Liver (tissue), 9 donors: ENCODE results near the gene EXOSC10. TPM values are rescaled to one million over a fixed set of nuclear protein-coding genes. Genes with fewer than 3 reads are reported as not detected.

ENCODE experiments used
- DNase-seq: peaks from one replicate; pipeline ENCODE4 v3.0.0-alpha.2; 2017; ENCODE audit warnings: low spot score
- H3K27ac ChIP-seq, 2 donors: one replicate each; pipeline ENCODE4 v1.7.0; 2013; ENCODE audit warnings: inconsistent platforms in 2 of 2, low read length in 2 of 2, control low read depth in 1 of 2, low read depth in 1 of 2, mild to moderate bottlenecking in 1 of 2
- H3K27me3 ChIP-seq, 4 donors: one replicate each; pipeline versions ENCODE4 v1.6.1 to v1.7.0; 2013; ENCODE audit warnings: low read length in 3 of 4, inconsistent platforms in 1 of 4, mild to moderate bottlenecking in 1 of 4, moderate library complexity in 1 of 4; ENCODE audit not compliant: control insufficient read depth in 4 of 4, insufficient read depth in 4 of 4
- H3K36me3 ChIP-seq, 4 donors: one replicate each; pipeline versions ENCODE4 v1.6.1 to v1.7.0; 2013; ENCODE audit warnings: low read length in 3 of 4, mild to moderate bottlenecking in 3 of 4, low read depth in 1 of 4, moderate library complexity in 1 of 4; ENCODE audit not compliant: control insufficient read depth in 4 of 4, insufficient read depth in 3 of 4
- H3K4me1 ChIP-seq, 4 donors: one replicate each; pipeline versions ENCODE4 v1.6.1 to v1.7.0; 2013; ENCODE audit warnings: low read length in 3 of 4, mild to moderate bottlenecking in 3 of 4, moderate library complexity in 1 of 4; ENCODE audit not compliant: control insufficient read depth in 4 of 4, insufficient read depth in 4 of 4
- H3K4me3 ChIP-seq, 3 donors: one replicate each; pipeline versions ENCODE4 v1.6.1 to v1.7.0; 2013; ENCODE audit warnings: low read length in 3 of 3, control low read depth in 1 of 3, low read depth in 1 of 3, mild to moderate bottlenecking in 1 of 3
- H3K9ac ChIP-seq, 2 donors: one replicate each; pipeline ENCODE4 v1.7.0; 2013; ENCODE audit warnings: low read length in 2 of 2, mild to moderate bottlenecking in 2 of 2, moderate library complexity in 2 of 2, control low read depth in 1 of 2, low read depth in 1 of 2
- H3K9me3 ChIP-seq, 4 donors: one replicate each; pipeline versions ENCODE4 v1.6.1 to v1.7.0; 2013; ENCODE audit warnings: low read length in 3 of 4; ENCODE audit not compliant: control insufficient read depth in 4 of 4
- ATF3 ChIP-seq: IDR thresholded peaks from 2 replicates; pipeline ENCODE4 v1.6.1; 2016; ENCODE audit warnings: antibody characterized with exemption
- FOXA2 ChIP-seq: IDR thresholded peaks from 2 replicates; pipeline ENCODE4 v1.6.1; 2016; ENCODE audit warnings: antibody characterized with exemption
- GABPA ChIP-seq, 2 donors: IDR thresholded peaks in 1 of 2; conservative IDR thresholded peaks in 1 of 2; 2 replicates each; pipeline ENCODE4 v1.6.1; 2016; ENCODE audit warnings: antibody characterized with exemption in 2 of 2, mild to moderate bottlenecking in 1 of 2, moderate library complexity in 1 of 2
- HNF4A ChIP-seq, 2 donors: conservative IDR thresholded peaks; 2 replicates each; pipeline ENCODE4 v1.6.1; 2016; ENCODE audit warnings: antibody characterized with exemption in 2 of 2, mild to moderate bottlenecking in 2 of 2
- HNF4G ChIP-seq: IDR thresholded peaks from 2 replicates; pipeline ENCODE4 v1.6.1; 2016; ENCODE audit warnings: antibody characterized with exemption
- JUND ChIP-seq, 2 donors: IDR thresholded peaks; 2 replicates each; pipeline ENCODE4 v1.6.1; 2016; ENCODE audit warnings: antibody characterized with exemption in 2 of 2
- REST ChIP-seq: IDR thresholded peaks from 2 replicates; pipeline ENCODE4 v1.6.1; 2016; ENCODE audit warnings: antibody characterized with exemption, mild to moderate bottlenecking
- SP1 ChIP-seq: IDR thresholded peaks from 2 replicates; pipeline ENCODE4 v1.6.1; 2018; ENCODE audit warnings: antibody characterized with exemption, mild to moderate bottlenecking
- TAF1 ChIP-seq: conservative IDR thresholded peaks from 2 replicates; pipeline ENCODE4 v1.6.1; 2016; ENCODE audit warnings: antibody characterized with exemption, mild to moderate bottlenecking
- YY1 ChIP-seq: IDR thresholded peaks from 2 replicates; pipeline ENCODE4 v1.6.1; 2016; ENCODE audit warnings: antibody characterized with exemption, mild to moderate bottlenecking
- ZBTB33 ChIP-seq: IDR thresholded peaks from 2 replicates; pipeline ENCODE4 v1.6.1; 2016; ENCODE audit warnings: antibody characterized with exemption
- WGBS: extraction: QIAGEN DNeasy Blood & Tissue Kit; methylation state at CpG from one replicate; pipeline ENCODE4 v1.1.7; 2013; 5-methylcytosine and 5-hydroxymethylcytosine counted together
- polyA plus RNA-seq, 2 donors: library from polyadenylated mRNA; stranded (reverse) in 1 of 2; unstranded in 1 of 2; fragments of 200-250 nt in 1 of 2; fragments of >200 nt in 1 of 2; fragmentation: Nextera tagmentation in 1 of 2; extraction: Ambion mirVana in 1 of 2; gene quantifications; one replicate each; pipeline versions ENCODE4 v1.2.1 to v1.2.3, GENCODE V29; 2013 to 2015
- total RNA-seq, 2 donors: library from RNA; depleted of rRNA; stranded (reverse); fragments of >200 nt; gene quantifications; one replicate each; pipeline ENCODE4 v1.2.3, GENCODE V29; 2014
- TF ChIP-seq, protein P1 (sequence below): IDR thresholded peaks from 2 replicates; pipeline ENCODE4 v1.6.1; 2016; ENCODE audit warnings: antibody characterized with exemption
- TF ChIP-seq, protein P2 (sequence below): fragments of 150-350 bp; IDR thresholded peaks from 2 replicates; pipeline ENCODE4 v1.5.1; 2017; ENCODE audit warnings: improper control_type of control experiment, low read depth, low read length; ENCODE audit not compliant: missing input control
- donor health status: healthy.
- donor health status: healthy.
- donor health status: healthy.
- donor health status: healthy.
- donor health status: healthy.

Gene EXOSC10
- total and polyA plus RNA-seq, 4 donors = 11.3 to 29.2 (median 20.9) TPM

DNA sequence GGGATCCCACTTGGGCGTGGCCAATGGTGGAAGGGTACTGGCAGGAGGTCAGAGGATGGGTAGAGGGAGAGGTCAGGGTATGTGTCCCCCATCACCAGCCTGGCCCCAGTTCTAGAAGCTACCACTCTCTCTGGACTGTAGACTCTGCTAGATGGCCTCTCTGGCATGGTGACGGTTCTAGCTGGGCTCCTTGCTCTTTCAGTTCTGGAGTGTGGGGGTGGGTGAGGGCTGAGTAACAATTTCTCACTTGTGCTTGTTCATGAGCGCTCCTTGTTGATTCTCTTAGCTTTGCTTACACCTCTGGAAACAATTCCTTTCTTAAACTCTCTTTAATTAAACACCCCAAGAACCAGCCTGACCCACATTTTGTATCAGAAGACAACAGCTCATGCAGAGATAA lies 25.3 kb upstream of the EXOSC10 start:
- TF ChIP-seq, protein P1, sequence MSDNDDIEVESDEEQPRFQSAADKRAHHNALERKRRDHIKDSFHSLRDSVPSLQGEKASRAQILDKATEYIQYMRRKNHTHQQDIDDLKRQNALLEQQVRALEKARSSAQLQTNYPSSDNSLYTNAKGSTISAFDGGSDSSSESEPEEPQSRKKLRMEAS = no peak
- TF ChIP-seq REST (no peak), HNF4A (conservative IDR thresholded peaks at IDR 0.05) (no peak), FOXA2 (no peak), YY1 (no peak), HNF4G (no peak), SP1 (no peak), TAF1 (no peak), ZBTB33 (no peak)
- WGBS = 94% methylated on average over 3 of the region's 3 CpGs
- H3K27ac ChIP-seq = no peak overlapping the region
- no peak overlapping the region for H3K4me3 ChIP-seq
- DNase-seq = no peak
- H3K9ac ChIP-seq = no peak overlapping the region
- H3K9me3 ChIP-seq = no peaks in the 10 kb centered on the region
- H3K27me3 ChIP-seq = no peaks in the 10 kb centered on the region
- H3K4me1 ChIP-seq = no peaks in the 10 kb centered on the region
- peaks cover 10 to 74% (median 60%) of the 10 kb centered on the region in 4 donors for H3K36me3 ChIP-seq

DNA sequence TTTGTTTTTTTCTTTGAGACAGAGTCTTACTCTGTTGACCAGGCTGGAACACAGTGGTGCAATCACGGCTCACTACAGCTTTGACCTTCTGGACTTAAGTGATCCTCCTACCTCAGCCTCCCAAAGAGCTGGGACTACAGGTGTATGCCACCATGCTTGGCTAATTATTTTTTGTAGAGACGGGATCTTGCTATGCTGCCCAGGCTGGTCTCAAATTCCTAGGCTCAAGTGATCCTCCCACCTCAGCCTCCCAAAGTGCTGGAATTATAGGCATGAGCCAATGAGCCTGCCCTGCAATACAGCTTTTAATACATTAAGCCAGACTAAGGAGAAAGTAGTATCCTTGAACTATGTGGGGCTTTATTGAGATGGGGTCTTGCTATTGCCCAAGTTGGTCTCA lies 16.6 kb upstream of the EXOSC10 start:
- TF ChIP-seq HNF4G (no peak), JUND (IDR thresholded peaks at IDR 0.05) (no peak), GABPA (IDR thresholded peaks at IDR 0.05 in 1 of 2, conservative IDR thresholded peaks at IDR 0.05 in 1 of 2) (no peak), ATF3 (no peak), ZBTB33 (no peak)
- TF ChIP-seq, protein P2, sequence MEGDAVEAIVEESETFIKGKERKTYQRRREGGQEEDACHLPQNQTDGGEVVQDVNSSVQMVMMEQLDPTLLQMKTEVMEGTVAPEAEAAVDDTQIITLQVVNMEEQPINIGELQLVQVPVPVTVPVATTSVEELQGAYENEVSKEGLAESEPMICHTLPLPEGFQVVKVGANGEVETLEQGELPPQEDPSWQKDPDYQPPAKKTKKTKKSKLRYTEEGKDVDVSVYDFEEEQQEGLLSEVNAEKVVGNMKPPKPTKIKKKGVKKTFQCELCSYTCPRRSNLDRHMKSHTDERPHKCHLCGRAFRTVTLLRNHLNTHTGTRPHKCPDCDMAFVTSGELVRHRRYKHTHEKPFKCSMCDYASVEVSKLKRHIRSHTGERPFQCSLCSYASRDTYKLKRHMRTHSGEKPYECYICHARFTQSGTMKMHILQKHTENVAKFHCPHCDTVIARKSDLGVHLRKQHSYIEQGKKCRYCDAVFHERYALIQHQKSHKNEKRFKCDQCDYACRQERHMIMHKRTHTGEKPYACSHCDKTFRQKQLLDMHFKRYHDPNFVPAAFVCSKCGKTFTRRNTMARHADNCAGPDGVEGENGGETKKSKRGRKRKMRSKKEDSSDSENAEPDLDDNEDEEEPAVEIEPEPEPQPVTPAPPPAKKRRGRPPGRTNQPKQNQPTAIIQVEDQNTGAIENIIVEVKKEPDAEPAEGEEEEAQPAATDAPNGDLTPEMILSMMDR = no peak
- no peak for DNase-seq
- no peak overlapping the region for H3K9ac ChIP-seq
- H3K9me3 ChIP-seq = no peaks in the 10 kb centered on the region
- WGBS = 95% methylated on average over 2 of the region's 2 CpGs
- H3K4me3 ChIP-seq = no peak overlapping the region
- peaks cover 9 to 45% (median 35%) of the 10 kb centered on the region in 4 donors for H3K36me3 ChIP-seq
- no peaks in the 10 kb centered on the region for H3K4me1 ChIP-seq
- H3K27ac ChIP-seq = no peak overlapping the region
- H3K27me3 ChIP-seq = no peaks in the 10 kb centered on the region
